Activated CD8-positive, alpha-beta memory T cell treated with anti-CD3 and anti-CD28 coated beads for 48 hours (primary cell): ENCODE measurements around the gene MYLK.

ENCODE experiments used
- DNase-seq, 3 experiments: peaks; one replicate each; pipeline ENCODE4 v3.0.0-alpha.2; 2020; ENCODE audit warnings: low read depth in 2 of 3, low spot score in 2 of 3

MYLK gene

DNA sequence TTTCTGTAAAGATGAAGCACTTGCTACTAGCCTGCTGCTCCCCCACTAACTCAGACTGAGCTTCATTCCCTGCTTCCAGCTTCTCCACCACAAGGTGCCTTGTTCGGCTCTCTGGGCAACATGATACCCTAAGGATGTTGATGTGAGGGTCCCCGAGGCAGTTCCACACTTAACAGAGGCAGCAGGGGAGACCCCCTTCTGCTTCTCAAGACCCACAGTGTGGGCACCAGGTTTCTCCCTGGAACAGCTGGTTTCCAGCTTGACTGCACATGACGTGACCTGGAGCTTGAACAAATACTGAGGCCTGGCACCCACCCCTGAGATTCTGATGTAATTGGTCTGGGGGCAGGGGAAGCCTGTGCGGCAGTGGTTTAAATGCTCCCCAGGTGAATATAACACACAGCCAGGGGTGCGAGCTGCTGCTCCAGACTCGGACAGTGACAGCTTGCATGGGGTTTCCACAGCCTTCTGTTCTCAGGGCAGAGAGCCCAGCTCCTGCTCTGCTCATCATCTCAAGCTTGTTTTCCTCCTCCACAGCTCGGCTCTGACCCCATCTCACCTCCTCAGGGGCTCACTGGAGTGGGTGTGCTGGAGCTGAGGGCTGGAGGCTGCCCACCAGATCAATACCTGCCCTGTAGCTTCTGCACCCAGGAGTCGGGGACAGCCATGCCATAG lies 204.3 kb downstream of the MYLK start:
- no peak for DNase-seq

DNA sequence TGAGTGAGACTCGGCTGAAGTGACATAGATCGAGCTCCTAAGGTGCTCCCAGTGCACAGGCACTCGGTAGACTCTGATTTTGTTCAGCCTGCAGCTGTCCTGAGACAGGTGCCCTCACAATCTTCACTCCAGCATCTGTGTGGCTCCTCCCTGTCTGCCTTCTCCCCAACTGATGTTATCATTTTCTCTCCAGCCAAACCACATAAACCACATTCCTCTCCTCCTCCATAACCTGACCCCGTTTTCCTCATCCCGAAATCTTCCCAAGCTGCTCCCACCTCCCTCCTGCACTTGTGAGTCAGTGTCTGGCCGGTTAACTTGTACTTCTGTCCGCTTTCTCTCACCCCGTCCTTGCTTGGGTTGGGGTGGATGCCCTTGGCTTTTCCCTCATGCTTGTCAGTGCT lies 206.0 kb downstream of the MYLK start:
- no peak for DNase-seq

- DNase-seq: no peak
These were observed 211.5 kb downstream of the MYLK start for GRCh38 chr3:123672429-123673146.

GRCh38 chr3:123670743-123671142 lies 213.4 kb downstream of the MYLK start:
- DNase-seq: no peak

- DNase-seq: no peak
These were observed 215.2 kb downstream of the MYLK start for GRCh38 chr3:123668906-123669305.

DNA sequence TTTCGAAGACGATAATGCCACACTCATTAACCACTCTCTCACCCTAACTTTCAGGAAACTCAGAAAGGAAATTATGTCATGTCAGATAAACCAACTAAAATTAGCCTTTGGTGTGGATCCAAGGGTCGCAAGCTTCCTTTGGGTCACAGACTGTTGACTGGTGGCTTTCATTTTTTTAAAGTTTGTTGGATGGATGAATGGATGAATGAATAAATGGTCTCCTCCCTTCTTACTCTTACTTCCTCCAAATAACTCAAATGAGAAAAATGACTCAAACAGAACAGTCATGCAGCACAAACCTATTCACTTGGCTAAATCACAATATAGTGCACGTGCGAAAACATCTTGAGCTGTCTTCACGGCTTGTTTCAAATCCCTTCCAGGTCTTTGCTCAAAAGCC lies 216.3 kb downstream of the MYLK start:
- DNase-seq: no peak

DNA sequence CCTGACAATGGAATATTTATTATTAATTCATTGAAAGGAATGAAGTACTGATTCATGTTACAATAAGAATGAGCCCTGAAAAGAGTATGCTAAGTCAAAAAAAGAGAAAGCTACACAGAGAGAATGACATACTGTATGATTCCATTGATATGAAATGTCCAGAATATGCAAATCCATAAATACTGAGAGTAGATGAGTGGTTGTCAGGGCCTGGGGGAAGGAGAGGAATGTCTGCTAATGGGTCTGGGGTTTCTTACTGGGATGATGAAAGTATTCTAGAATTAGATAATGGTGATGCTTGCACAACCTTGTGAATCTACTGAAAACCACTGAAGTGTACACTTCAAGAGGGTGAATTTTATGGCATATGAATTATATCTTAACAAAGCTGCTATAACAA lies 219.4 kb downstream of the MYLK start:
- no peak for DNase-seq

DNA sequence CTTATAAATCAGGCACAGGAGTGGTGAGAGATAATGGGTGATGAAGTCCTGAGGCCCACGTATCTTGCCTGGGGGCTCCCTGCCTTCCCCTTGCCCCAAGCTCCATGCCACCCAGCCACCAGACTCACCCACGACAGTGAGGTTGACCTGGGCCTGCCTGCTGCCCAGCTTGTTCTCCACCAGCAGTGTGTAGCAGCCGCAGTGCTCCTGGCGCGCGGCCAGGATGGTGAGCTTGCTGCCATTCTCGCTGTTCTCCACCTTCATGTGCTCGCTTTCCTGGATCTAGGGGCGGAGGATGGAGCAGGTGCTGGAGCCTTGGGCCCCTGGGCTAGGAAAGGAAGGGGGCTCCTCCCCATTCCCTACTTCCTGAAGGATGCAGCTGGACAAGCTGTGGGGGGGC lies 220.2 kb downstream of the MYLK start:
- no peak for DNase-seq

GRCh38 chr3:123661973-123662372 lies 222.2 kb downstream of the MYLK start:
- no peak for DNase-seq

GRCh38 chr3:123660900-123661299 lies 223.2 kb downstream of the MYLK start:
- no peak for DNase-seq

DNA sequence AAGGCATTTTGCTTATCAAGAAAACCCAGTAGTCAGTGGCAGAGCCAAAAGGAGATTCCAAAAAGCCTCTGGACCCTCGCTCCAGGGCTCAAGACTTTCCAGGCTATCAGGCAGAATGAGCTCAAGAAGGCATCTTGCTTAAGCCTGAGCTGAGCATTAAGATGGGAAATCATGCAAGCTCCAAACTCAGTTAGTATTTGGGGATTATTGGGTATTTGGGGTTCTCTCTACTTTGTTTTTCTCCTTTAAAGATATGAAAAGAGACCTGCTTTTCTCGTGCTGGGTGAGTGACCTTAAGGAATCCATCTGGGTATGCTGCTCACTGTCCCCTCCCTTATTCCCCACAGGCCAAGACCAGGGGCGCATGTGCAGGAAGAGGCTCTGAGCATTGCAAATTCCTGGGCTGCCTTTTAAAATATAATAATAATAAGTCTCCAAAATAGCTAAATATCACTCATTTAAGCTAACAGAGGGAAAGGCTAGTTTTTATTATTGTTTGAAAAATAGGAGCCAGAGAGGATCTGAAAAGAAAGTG lies 223.9 kb downstream of the MYLK start:
- no peak for DNase-seq

DNA sequence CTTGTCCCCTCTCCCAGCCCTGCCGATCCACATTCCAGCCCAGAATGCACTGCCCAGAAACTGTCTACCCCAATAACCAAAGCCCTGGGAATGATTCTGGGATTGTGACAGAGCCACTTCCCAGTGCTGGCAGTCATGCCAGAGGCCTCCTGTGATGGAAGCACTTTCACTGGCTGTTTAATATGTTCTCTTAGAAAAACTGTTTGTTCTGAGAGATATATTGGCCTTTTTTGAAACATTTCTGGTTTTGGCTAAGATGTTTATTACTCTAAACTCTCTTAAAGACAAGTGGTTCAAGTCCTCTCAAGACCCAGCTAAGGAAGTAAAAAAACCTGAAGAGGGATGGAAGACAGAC lies 225.3 kb downstream of the MYLK start:
- DNase-seq: no peak

GRCh38 chr3:123658118-123658851 lies 225.8 kb downstream of the MYLK start:
- no peak for DNase-seq

GRCh38 chr3:123657568-123657967 lies 226.6 kb downstream of the MYLK start:
- no peak for DNase-seq

DNA sequence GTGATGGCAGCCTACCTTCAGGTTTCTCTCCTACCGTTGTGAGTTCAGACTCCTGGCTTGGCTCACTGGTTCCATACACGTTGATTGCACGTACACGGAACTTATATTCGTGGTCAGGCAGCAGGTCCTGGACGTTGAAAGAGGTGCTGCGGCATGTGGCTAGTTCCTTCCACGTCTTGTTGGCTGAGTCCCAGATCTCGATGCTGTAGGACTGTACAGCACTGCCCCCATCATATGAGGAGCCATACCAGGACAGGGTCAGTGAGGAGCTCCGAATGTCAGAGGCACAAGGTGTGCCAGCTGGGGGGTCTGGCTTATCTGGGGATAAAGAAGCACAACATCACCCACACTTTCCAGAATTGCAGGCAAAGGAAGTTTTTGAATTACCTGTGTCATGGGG lies 227.0 kb downstream of the MYLK start:
- DNase-seq: no peak

GRCh38 chr3:123656691-123657090 lies 227.4 kb downstream of the MYLK start:
- no peak for DNase-seq

DNA sequence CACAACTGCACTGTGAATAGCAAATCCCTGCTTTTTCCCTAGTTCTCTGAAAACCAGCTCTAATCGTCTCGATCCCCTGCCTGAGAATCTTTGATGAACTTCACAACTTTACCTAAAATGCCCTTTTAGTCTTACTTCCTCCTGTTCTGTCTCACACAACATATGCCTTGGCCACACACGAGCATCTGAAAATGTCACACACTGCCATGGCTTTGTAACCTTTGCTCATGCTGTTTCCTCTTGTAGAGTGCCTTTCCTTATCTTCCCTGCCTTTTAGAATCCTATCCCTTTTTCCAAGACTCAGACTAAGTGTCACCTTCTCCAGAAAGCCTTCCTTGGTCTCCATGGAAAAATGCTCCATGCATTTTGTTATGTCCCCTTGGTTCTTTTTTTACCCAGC lies 227.9 kb downstream of the MYLK start:
- no peak for DNase-seq

DNA sequence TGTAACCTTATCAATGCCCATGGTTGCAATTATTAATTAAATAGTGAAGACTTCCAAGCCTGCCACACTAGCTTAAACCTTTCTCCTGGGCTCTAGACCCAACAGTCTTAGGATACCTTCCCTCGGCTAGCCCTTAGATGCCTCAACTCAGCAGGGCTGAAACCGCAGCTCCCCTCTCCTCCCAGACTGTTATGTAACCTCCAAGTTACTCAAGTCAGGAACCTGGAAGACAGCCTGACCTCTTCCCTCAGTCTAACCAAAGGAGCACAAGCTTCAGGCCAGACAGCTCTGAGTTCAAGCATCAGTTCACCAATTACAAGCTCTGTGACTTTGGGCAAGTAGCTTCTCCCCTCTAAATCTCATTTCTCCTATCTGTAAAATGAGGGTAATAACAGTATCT lies 228.7 kb downstream of the MYLK start:
- no peak for DNase-seq

GRCh38 chr3:123653221-123653682 lies 230.9 kb downstream of the MYLK start:
- no peak for DNase-seq

DNA sequence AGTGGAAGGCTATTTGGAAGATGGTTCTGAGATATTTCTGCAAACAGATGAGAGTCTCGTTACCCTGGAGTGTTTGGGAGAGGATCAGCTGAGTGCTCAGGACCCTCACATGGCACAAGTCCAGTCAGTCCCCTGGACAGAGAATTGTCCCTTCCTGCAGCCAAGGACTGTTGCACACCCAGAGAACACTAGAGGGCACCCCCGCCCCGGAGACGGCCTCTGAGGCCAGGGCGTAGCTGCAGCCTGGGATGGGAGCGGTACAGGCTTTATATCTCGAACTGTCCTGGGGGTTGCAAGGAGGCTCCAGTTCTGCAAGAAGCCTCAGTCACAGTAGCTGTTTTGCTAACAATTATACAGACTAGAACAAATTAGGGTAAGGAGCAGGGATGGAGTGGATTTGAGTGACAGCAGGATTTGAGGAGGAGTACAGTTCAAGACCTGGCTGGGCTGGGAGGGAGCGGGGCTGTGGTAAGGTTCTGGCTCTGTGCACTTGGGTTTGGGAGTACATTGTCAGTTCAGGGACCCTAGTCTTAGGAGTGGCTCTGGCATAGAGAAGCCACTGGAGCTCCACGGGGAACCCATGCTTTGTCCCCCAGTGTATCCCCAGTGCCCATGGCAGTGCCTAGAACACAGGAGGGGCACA lies 231.7 kb downstream of the MYLK start:
- DNase-seq: peak in 1 of 3 experiments; percentile 5
